ENCODE measurements around the gene PIP5K1C. TPM values are rescaled to one million over a fixed set of nuclear protein-coding genes. Genes with fewer than 3 reads are reported as not detected.

Gene PIP5K1C
- total RNA-seq, 1 experiment from 2014 or later: 26.9 TPM

GRCh38 chr19:3612901-3613741 is 87.1 kb downstream of the PIP5K1C start:
- no peak for ATAC-seq
- RAD21 ChIA-PET (ENCODE audit: low non-redundant PET in 1 of 2, low total read pairs in 2 of 2, uncharacterized antibody in 2 of 2, unreplicated experiment in 2 of 2): no interaction called here
- H3K27me3 ChIP-seq (ENCODE audit: insufficient read depth, low read length): no peaks in the 10 kb centered on the region
- H4K20me1 ChIP-seq (ENCODE audit: insufficient read depth): no peaks in the 10 kb centered on the region
- CTCF ChIA-PET: no interaction called here
- no peaks in the 10 kb centered on the region for H3K9me2 ChIP-seq (ENCODE audit: insufficient read depth)
- POLR2A ChIA-PET: no interaction called here
- no peak overlapping the region for H3K9ac ChIP-seq (ENCODE audit: low read length)
- no peak overlapping the region for H3K4me2 ChIP-seq (ENCODE audit: low read length)
- TF ChIP-seq POLR2AphosphoS5 (IDR thresholded peaks at IDR 0.05; ENCODE audit: low read depth, low read length): no peak
- TF ChIP-seq ZFX (IDR thresholded peaks at IDR 0.05): no peak
- TF ChIP-seq CEBPB (IDR thresholded peaks at IDR 0.05; ENCODE audit: low read depth): no peak
- no peak for TF ChIP-seq REST (IDR thresholded peaks at IDR 0.05; ENCODE audit: low read depth)
- TF ChIP-seq EGR1 (IDR thresholded peaks at IDR 0.05; ENCODE audit: low read depth): no peak
- no peak for TF ChIP-seq RAD21 (IDR thresholded peaks at IDR 0.05; ENCODE audit: low read depth)
- H3K4me1 ChIP-seq (ENCODE audit: control insufficient read depth in 1 of 2, insufficient read depth in 2 of 2, low read length in 2 of 2): peaks cover 3 to 4% of the 10 kb centered on the region in 2 experiments; a peak in 3 of 4 replicates
- H3K27ac ChIP-seq (ENCODE audit: low read depth, low read length): no peak overlapping the region; the same call in 1 of the 2 replicates
- BruUV-seq (replicated peaks): no TSS peak
- H3K4me3 ChIP-seq (replicated peaks in 1 of 2; ENCODE audit: low read depth in 1 of 2, low read length in 2 of 2): no peak overlapping the region
- no peak for DNase-seq (ENCODE audit: low read depth, low spot score)
- H2AFZ ChIP-seq (ENCODE audit: low read depth, low read length, poor library complexity, severe bottlenecking): no peak overlapping the region
- no peaks in the 10 kb centered on the region for H3K79me2 ChIP-seq (ENCODE audit: insufficient read depth, low read length)
- H3K36me3 ChIP-seq (ENCODE audit: control insufficient read depth in 1 of 2, insufficient read depth in 2 of 2, low read length in 2 of 2): peaks cover 0 to 7% of the 10 kb centered on the region in 2 experiments; a peak in 1 of 4 replicates
- intact Hi-C loops (cut with micrococcal nuclease): no loop called here
- H3K9me3 ChIP-seq (ENCODE audit: control insufficient read depth in 1 of 2, insufficient read depth in 1 of 2, low read depth in 1 of 2, low read length in 2 of 2): no peaks in the 10 kb centered on the region
